GM18907 (cell line): ENCODE data around the gene PRRT1B.
"Not testable (repeated sequence)": the region's sequence is repeated elsewhere in the genome, so short reads cannot be mapped to it uniquely, and the experiment has no call there.

Experiments used
- ATAC-seq: cut with Tn5 transposase; IDR thresholded peaks from one replicate; pipeline ENCODE4 v1.9.1; 2021; ENCODE audit warnings: mild to moderate bottlenecking, moderate library complexity; ENCODE audit not compliant: unreplicated experiment

Gene PRRT1B

DNA sequence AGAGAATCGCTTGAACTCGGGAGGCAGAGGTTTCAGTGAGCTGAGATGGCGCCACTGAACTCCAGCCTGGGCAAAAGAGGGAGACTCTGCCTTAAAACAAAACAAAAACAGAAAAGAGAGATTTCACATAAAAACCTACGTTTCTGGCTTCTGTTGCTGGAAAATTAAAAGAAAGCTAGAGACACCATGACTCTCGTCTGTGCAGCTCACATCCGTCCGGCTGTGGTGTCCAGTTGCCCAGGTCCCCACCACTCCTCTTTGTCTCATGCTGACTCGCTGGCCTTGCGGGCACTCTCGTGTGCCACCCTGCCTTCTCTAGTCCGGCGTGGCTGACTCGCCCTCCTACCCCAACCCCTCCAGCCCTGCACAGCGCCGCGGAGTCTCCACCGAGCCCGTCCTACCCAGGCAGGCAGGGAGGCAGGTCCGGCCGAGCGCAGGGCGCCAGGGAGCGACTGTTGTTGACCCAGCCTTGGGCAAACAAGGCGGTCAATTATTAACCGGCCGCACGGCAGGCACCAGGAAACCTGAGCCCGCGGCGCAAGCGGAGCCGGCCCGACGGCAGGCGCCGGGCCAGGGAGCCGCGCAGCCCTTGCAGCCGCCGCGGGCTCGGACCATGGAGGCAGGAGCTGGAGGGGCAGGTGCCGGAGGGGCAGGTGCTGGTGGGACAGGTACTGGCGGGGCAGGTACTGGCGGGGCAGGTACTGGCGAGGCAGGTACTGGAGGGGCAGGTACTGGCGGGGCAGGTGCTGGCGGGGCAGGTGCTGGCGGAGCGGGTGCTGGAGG, at the start of gene PRRT1B:
Gene PRRT1B (plus strand): TSS at position 521 of the 783 bp plus-strand sequence. CDS start 93 bp downstream, at position 614.
- no peak for ATAC-seq

DNA sequence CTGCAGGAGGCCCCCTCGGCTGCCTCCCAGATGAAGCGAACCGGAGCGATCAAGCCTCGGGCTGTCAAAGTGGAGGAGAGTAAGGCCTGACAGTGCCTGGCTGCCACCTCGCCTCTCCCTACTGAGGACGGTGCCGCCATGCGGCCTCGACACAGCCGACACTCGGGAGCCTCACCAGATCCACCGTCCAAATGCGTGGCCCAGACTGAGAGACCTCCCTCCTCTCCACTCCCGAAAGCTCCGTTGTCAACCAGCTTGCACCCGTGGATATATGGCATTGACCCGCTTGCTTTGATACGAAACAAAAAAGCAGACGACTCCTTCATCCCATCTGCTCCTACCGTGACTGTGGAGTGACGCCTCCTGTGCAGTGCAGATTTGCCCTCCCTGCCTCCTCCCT, 49.5 kb upstream of the PRRT1B start:
- ATAC-seq: no peak

DNA sequence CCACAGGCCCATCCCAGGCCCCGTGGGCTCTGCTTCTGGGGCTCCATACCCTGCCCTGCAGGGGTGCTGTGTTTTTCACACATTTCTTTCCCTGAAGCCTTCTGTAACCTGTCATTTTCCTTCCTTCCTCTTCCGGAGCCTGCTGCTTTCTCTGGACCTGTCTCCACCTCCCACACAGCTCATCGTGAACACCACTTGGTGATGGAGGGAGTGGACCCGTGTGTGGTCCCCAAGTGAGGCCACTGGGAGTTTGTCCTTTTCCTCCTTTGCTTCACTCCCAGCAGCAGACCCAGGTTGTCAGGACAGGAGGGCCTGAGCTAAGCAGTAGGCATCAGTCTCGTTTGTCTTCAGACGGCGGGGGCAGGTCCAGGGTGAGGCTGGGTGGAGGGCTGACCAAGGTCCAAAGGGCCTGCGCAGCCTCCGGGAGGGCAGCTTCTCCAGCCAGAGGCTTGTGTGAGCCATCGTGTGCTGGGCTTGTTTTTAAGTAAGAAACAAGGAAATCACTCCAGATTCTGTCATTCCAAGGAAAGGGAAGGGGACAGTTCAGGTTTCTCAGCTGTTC, 48.4 kb upstream of the PRRT1B start:
- ATAC-seq: no peak

DNA sequence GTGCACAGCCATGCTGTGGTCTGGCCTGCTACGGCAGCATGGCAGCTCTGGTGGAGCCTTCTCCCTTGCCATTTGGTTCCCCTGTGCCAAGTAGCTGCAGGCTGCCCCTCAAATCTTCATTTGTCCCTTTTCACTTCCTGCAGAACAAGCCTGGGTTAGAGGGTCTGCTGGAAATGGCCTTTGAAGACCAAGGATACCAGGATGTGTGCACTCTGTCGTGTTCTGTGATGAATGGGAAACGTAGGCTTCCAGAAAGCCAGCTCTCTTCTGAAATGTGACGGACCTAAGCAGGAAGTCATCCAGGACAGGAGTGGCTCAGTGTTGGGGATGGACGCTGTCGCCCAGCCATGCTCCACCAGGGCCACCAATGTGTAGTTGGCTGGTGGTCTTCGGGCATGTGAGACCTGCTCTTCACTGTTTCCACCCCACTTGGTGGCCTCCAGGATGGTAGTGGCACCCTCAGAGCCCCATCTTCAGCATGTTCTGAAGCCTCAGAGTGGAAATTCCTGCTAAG, 46.0 kb upstream of the PRRT1B start:
- ATAC-seq: no peak

DNA sequence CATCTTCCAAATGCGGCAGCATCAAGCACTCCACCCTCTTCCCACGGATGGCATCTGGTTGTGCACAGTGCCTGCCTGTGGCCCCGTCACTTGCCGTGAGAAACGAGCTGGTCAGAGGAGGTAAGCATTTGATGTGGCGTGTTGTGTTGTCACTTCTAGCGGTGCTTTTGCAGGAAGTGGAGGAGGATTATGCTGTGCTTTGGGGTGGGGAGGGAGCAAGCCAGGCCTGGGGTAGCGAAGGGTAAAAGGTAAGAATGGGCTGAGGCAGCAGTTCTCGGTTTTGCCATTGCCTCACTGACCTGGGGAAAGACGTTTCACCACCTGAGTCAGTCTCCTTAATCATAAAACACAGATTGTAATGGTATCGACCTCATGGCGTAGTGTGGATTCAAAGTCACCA, 44.9 kb upstream of the PRRT1B start:
- no peak for ATAC-seq

DNA sequence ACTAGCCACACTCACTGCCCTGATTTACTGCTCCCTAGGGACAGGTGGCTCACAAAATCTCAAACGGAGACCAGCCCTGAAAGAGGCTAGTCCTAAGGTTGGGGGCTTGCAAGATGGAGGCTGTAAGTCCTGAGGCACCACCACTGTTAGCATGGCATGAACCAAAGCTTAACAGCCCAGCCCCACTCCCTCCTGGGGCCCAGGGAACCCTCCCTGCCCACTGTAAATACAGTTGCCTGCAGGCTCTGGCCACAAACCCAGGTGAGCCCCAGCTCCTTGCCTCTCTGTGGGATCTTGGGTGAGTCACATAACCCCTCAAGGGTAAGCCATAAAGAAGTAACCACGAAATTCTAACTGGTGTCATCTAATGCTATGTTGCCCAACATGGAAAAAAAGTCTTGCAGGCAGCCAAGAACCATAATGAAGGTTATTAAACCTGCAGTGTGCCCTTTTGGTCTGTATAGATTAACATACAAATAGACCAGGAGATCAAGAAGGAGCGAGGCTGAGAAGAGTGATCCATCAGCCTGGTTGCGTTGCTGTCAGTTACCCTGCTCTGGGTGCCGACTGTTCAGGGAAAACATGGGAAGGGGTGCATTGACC, 44.3 kb upstream of the PRRT1B start:
- no peak for ATAC-seq

DNA sequence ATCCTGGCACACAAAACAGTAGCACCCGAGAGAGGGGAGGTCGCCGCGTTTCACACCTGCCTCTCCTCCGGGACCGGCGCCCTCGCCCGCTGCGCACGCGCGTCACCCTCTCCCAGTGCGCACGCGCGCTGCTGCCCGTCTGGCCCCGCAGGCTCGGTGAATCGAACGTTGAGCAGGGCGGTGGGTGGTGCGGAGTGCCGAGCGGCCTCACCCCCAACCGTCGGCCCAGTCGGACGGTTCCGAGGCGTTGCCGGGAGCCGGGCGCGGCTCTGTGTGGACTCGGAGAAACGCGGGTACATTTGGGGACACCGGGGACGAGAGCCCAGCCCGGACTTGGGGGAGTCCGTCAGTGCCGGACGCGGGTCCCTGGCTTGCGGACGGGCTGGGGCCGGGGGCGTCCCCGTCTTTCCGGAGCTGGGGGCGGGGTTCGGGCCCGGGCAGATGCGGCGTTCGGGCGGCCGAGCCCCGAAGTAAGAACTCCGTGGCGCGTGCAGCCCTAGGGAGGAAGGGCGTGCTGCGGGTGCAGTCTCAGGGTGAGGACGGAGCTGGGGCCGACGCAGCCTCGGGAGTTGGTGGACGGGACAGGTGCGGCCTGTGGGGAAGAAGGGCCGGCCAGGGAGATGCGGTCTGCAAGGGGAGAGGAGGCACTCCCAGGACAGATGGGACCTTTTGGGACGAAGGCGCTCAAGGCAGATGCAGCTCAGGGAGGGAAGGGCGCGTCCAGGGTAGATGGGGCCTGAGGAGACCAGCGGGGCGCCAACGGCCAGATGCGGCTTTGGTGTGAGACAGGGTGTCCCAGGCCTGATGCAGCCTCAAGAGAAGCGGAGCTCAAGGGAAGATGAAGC, 42.3 kb upstream of the PRRT1B start, which contains the start of gene POMT1:
Gene POMT1 (plus strand): TSS at position 138 of the 845 bp plus-strand sequence. CDS start 1,301 bp downstream, outside the sequence.
- ATAC-seq: peak; percentile 80

DNA sequence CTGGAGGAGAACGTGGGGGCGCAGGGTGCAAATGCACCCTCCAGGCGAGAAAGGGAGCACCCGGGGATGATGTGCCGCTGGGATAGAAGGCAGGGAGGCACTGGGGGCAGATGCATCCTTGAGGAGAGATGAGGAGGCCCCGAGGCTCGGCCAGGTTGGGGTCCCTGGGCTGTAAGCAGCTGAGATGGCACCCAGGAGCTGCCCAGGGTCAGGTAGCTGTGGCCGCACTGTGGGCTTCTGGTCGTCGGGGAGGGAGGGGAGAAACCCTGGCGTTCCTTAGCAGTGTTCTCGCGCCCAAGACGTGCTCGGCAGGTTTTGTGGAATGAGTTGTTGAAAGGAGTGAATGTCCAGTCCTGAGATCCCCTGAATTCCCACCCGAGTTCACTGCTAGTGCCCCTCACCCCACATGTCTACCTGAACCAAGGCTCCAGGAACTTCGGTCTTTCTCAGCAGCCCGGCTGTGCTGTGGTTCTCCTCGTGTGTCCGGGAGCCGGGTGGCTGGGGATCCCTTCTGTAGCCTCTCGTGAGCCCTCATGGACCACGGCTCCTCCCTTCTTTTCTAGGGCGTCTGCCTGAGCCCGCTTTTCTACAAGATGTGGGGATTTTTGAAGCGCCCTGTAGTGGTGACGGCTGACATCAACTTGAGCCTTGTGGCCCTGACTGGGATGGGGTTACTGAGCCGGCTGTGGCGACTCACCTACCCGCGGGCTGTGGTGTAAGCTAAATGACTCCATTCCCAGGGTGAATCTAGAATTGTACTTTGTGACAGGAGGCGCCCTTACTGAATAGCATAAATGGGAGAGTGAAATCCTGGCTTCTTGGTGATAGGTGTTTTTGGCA, 41.5 kb upstream of the PRRT1B start:
- ATAC-seq: no peak

DNA sequence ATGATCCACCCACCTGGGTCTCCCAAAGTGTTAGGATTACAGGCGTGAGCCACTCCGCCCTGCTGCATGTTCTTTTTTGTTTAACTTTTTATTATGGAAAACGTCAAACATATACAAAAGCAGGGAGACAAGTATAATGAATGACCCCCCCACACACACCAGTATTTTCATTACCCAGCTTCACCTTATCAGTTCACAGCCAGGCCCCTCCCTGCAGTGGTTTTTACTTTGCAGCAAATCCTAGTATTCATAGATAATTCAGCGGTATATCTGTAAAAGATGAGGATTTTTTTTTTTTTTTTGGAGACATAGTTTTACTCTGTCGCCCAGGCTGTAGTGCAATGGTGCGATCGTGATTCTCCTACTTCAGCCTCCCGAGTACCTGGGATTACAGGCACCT, 40.3 kb upstream of the PRRT1B start:
- no peak for ATAC-seq

DNA sequence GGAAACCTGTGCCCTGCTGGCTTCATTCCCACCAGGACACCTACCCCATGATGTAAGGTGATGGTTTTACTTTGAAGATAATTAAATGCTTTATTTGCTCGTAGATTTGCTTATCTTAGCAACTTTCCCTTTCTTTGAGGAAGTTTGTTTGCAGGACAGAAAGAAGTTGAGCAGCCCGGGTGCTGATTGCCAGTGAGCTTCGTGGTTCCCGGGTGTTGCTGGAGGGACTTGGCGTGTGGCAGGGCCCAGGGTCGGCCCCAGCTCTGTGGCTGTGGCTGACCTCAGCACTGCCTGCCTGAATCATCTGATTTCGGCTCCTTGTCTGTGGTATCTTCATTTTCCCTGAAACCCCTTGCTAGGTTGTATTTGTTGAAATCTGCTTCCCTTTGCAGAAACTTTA, 33.9 kb upstream of the PRRT1B start:
- no peak for ATAC-seq

DNA sequence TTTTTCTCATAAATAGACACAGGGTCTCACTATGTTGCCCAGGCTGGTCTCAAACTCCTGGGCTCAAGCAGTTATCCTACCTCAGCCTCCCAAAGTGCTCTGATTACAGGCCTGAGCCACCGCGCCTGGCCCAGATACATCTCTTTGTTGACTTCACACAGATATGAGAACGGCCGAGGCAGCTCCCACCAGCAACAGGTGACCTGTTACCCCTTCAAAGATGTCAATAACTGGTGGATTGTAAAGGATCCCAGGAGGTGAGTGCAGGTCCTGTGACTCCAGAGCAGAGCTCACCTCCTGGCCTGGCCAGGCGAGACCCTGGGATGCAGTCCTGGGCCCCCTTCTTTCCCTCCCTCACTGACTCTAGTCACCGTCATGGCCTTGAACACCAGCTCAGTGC, 33.4 kb upstream of the PRRT1B start:
- no peak for ATAC-seq

DNA sequence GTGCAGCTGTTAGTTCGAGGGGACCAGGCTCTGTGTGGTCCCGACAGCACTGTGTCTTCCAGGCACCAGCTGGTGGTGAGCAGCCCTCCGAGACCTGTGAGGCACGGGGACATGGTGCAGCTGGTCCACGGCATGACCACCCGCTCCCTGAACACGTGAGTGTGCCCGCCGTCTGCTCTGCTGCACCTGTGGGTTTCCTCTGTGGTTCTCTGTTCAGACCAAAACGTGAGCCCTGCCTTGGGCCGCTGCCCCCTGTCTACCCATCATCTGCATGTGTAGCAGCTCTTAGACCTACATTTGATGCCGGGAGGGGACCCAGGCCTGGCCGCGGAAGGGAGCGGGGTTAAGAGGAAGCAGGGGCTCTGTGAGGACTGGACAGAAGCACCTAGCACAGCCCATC, 32.1 kb upstream of the PRRT1B start:
- ATAC-seq: no peak

DNA sequence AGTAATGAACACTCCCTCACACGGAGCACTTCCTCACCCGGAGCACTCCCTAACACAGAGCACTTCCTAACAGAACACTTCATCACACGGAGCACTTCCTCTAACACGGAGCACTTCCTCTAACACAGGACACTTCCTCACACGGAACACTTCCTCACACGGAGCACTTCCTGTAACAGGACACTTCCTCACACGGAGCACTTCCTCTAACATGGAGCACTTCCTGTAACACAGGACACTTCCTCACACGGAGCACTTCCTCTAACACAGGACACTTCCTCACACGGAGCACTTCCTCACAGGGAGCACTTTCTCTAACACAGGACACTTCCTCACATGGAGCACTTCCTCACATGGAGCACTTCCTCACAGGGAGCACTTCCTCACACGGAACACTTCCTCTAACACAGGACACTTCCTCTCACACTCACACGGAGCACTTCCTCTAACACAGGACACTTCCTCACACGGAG, 29.7 kb upstream of the PRRT1B start:
- not testable (repeated sequence) for ATAC-seq

DNA sequence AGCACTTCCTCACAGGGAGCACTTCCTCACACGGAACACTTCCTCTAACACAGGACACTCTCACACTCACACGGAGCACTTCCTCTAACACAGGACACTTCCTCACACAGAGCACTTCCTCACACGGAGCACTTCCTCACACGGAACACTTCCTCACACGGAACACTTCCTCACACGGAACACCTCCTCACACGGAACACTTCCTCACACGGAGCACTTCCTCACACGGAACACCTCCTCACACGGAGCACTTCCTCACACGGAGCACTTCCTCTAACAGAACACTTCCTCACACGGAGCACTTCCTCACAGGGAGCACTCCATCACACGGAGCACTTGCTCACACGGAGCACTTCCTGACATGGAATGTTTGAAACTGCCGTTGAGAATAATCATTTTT, 29.2 kb upstream of the PRRT1B start:
- ATAC-seq: no peak

DNA sequence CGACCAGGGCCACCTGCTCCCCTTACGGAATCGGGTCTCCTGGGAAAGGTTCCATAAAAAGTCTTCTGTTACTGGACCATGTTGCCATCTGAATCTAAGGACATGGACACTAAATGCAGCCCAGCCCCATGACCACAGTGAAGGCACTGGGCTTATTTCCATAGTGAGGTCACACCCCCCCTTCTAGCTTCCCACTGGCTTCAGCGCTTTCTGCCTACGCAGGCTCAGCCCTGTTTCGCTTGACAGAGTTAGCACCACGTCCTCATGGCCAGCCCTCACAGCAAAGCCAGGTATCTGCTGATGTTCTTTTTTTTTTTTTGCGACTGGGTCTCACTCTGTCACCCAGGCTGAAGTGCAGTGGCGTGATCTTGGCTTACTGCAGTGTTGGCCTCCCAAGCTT, 28.4 kb upstream of the PRRT1B start:
- ATAC-seq: no peak

DNA sequence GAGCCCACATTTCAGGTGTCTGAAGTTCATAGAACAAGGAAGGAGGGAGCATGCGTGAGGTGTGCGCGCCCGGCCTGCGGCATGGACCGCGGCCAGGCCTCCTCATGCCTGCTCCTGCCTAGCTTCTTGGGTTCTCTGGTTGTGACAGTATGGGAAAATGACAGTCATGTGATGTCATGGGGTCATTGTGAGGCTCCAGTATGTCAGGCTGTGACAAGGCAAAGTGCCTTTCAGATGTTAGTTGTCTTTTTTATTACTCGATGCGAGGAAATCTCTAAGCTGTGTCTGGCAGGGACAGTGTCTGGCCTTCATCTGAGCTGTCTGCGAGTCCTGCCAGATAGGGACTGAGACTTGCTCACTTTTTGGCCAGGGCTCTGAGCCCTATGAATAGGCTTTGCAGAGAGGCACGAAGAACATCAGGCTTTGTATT, 27.5 kb upstream of the PRRT1B start:
- no peak for ATAC-seq

DNA sequence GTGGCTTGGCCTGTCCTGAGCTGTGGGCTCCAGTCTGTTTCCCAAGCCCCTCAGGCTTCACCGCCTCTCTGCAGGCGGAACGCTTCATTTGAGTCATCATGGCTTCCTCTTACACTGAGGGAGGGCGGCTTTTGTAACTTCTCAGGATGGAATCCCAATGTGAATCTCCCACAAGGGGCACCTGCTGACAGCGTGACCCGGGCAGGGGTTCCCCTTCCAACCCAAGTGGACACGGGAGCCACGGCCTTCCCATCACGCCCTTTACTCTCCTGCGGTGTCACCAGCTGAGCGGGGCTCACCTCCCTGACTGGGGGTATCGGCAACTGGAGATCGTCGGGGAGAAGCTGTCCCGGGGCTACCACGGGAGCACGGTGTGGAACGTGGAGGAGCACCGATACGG, 26.8 kb upstream of the PRRT1B start:
- ATAC-seq: no peak

DNA sequence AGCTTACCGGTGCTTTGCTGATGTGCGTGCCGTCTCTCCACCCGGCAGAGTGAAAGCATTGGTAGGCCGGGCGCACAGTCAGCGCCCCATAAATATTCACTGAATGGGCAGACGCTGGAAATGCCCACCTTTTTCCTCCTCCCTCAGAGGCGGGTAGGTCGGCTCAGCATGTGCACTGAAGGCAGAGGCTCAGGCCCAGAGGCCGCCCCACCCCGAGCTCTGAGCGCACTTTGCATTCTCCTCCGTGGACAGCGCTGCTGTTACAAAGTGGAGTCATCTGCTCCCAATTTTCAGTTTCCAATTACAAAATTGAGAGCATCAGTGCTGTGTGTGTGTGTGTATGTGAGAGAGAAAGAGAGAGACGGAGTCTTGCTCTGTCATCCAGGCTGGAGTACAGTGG, 24.8 kb upstream of the PRRT1B start:
- ATAC-seq: no peak

DNA sequence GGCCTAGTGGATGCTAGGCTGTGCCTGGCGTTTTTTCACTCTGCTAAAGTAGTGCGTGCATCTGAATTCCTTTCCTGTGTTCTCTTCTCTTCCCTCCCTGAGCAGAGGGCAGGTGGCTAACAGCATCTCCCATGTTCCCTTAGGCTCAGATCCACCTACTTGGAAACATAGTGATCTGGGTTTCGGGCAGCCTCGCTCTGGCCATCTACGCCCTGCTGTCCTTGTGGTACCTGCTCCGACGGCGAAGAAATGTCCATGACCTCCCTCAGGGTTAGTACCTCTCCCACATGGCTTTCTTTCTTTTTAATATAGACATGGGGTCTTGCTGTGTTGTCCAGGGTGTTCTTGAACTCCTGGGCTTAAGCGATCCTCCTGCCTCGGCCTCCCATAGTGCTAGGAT, 24.1 kb upstream of the PRRT1B start:
- ATAC-seq: no peak

DNA sequence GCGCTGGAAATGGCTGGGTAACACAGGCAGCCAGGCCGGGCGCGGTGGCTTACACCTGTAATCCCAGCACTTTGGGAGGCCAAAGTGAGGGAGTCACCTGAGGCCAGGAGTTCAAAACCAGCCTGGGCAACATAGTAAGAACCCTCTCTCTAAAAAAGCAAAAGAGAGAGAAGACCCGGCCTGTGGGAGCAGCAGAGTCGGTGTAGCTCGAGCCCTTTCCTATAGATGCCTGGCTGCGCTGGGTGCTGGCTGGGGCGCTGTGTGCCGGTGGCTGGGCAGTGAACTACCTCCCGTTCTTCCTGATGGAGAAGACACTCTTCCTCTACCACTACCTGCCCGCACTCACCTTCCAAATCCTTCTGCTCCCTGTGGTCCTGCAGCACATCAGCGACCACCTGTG, 23.5 kb upstream of the PRRT1B start:
- no peak for ATAC-seq
